Chondrocyte (in vitro differentiated cells): Measurements from ENCODE around the gene KLF15. TPM values are rescaled to one million over a fixed set of nuclear protein-coding genes. Genes with fewer than 3 reads are reported as not detected.

Experiments used
- DNase-seq: peaks from one replicate; pipeline ENCODE4 v3.0.0; 2021; ENCODE audit warnings: mixed read lengths, low spot score
- H3K27ac Mint-ChIP-seq: one replicate; pipeline ENCODE4 v1.8.0; 2021; ENCODE audit warnings: mild to moderate bottlenecking, moderate library complexity, mixed read lengths; ENCODE audit not compliant: unreplicated experiment
- H3K27me3 Mint-ChIP-seq: 2 replicates; pipeline ENCODE4 v1.8.0; 2021; ENCODE audit warnings: low read depth, mixed read lengths
- H3K36me3 Mint-ChIP-seq: 2 replicates; pipeline ENCODE4 v1.8.0; 2021; ENCODE audit warnings: low read depth, mixed read lengths
- H3K4me1 Mint-ChIP-seq: 2 replicates; pipeline ENCODE4 v1.8.0; 2021; ENCODE audit warnings: low read depth, mild to moderate bottlenecking, mixed read lengths
- H3K4me3 Mint-ChIP-seq: one replicate; pipeline ENCODE4 v1.8.0; 2021; ENCODE audit warnings: mild to moderate bottlenecking, moderate library complexity, mixed read lengths; ENCODE audit not compliant: unreplicated experiment
- H3K9me3 Mint-ChIP-seq: 2 replicates; pipeline ENCODE4 v1.8.0; 2021; ENCODE audit warnings: low read depth, mixed read lengths
- total RNA-seq: library from RNA; stranded (reverse); gene quantifications from 3 replicates; pipeline ENCODE4 v1.2.1, GENCODE V29; 2021
- TF ChIP-seq, protein P1 (sequence below): fragments of 200-600 bp; sonication (generic); IDR thresholded peaks from 2 replicates; pipeline ENCODE4 v1.5.0; 2021; ENCODE audit warnings: antibody characterized with exemption, mild to moderate bottlenecking, moderate library complexity

KLF15 gene
- total RNA-seq, 1 donor from 2014 or later = 1.3 TPM

DNA sequence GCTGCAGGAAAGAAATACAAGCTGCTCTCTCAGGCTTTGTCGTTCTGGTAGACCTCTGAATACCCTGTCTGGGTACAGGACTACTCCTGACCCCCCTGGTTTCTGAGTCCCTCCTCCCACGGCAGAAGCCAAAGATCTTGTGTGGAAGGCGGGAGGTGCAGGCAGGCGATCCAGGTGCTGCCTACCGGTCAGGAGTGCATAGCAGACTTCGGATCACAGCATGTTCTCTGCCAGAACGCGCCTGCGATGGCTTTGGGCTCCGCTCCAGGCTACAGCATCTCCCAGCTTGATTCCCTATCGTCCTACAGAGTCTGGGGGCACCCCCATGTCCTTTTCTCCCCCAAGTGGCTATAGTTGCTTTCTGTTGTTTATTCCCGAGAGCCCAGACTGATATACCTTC lies 35.0 kb upstream of the KLF15 start:
- Mint-ChIP-seq H3K36me3 (no peaks in the 10 kb centered on the region), H3K27ac (no peak overlapping the region), H3K9me3 (no peaks in the 10 kb centered on the region), H3K4me3 (no peak overlapping the region), H3K27me3 (peaks cover 27% of the 10 kb centered on the region), H3K4me1 (peaks cover 3% of the 10 kb centered on the region)
- TF ChIP-seq, protein P1, sequence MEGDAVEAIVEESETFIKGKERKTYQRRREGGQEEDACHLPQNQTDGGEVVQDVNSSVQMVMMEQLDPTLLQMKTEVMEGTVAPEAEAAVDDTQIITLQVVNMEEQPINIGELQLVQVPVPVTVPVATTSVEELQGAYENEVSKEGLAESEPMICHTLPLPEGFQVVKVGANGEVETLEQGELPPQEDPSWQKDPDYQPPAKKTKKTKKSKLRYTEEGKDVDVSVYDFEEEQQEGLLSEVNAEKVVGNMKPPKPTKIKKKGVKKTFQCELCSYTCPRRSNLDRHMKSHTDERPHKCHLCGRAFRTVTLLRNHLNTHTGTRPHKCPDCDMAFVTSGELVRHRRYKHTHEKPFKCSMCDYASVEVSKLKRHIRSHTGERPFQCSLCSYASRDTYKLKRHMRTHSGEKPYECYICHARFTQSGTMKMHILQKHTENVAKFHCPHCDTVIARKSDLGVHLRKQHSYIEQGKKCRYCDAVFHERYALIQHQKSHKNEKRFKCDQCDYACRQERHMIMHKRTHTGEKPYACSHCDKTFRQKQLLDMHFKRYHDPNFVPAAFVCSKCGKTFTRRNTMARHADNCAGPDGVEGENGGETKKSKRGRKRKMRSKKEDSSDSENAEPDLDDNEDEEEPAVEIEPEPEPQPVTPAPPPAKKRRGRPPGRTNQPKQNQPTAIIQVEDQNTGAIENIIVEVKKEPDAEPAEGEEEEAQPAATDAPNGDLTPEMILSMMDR = no peak
- DNase-seq = no peak

DNA sequence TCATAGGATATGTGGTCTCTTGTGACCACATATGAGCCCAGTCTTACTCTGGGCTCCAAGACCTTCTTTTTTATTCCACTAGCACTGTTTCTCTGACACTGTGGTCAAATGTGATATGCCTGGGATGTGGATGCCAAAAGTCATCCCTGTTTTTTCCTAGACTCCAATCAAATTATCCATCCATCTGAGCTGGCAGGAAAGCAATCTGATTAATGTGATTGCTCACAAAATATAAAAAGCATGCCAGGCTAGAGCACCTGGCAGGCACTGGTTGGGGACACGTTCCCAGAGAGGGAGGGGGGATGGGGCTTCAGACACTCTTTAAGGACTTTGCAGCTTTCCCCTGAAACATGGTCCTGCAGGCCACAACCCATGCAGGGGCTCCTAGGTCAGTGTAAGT lies 34.4 kb upstream of the KLF15 start:
- no peak overlapping the region for H3K27ac Mint-ChIP-seq
- H3K4me3 Mint-ChIP-seq = no peak overlapping the region
- H3K4me1 Mint-ChIP-seq = peaks cover 3% of the 10 kb centered on the region
- H3K36me3 Mint-ChIP-seq = no peaks in the 10 kb centered on the region
- no peak for DNase-seq
- peaks cover 27% of the 10 kb centered on the region for H3K27me3 Mint-ChIP-seq
- H3K9me3 Mint-ChIP-seq = no peaks in the 10 kb centered on the region
- TF ChIP-seq, protein P1 = no peak

DNA sequence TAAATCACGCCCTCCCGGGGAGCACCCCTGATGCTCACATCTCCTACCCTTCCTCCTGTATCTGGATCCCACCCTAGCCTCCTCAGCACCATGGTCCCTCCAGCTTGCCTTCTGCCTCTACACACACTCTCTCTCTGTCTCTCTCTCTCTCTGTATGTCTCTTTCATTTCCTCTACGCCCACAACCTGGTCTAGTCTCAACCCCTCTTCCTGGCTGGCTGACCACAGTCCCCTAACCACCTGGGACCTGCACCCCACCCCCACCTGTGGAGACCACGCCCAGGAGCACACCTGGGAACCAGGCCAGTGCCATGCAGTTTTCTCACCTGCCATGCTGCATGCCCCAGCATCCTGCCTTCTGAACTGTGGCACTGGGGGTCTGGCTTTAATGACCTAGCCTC lies 33.5 kb upstream of the KLF15 start:
- DNase-seq = no peak
- H3K27ac Mint-ChIP-seq = no peak overlapping the region
- TF ChIP-seq, protein P1 = no peak
- H3K9me3 Mint-ChIP-seq = no peaks in the 10 kb centered on the region
- H3K36me3 Mint-ChIP-seq = no peaks in the 10 kb centered on the region
- no peak overlapping the region for H3K4me3 Mint-ChIP-seq
- H3K27me3 Mint-ChIP-seq = peaks cover 27% of the 10 kb centered on the region
- H3K4me1 Mint-ChIP-seq = peaks cover 3% of the 10 kb centered on the region

DNA sequence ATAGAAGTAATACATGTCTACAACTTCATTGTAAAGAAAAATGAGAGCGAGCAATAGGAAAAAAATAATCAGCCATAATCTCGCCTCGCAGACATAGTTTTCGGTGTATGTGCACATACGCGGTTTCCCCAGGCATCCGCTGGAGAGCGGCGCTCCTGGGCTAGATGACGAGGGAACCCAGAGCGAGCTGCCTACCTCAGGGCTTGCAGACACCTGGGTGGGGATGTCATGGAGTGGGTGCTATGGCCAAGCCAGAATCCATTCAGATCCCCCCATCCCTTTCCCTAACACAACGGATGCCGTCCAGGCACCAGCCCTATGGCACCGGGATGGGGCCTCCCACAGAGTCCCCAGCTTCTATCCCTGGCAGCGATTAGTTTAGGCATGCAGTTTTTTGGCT lies 33.0 kb upstream of the KLF15 start:
- DNase-seq = no peak
- H3K4me1 Mint-ChIP-seq = peaks cover 3% of the 10 kb centered on the region
- H3K9me3 Mint-ChIP-seq = no peaks in the 10 kb centered on the region
- H3K27me3 Mint-ChIP-seq = peaks cover 24% of the 10 kb centered on the region
- no peak overlapping the region for H3K27ac Mint-ChIP-seq
- no peak overlapping the region for H3K4me3 Mint-ChIP-seq
- TF ChIP-seq, protein P1 = no peak
- H3K36me3 Mint-ChIP-seq = no peaks in the 10 kb centered on the region

DNA sequence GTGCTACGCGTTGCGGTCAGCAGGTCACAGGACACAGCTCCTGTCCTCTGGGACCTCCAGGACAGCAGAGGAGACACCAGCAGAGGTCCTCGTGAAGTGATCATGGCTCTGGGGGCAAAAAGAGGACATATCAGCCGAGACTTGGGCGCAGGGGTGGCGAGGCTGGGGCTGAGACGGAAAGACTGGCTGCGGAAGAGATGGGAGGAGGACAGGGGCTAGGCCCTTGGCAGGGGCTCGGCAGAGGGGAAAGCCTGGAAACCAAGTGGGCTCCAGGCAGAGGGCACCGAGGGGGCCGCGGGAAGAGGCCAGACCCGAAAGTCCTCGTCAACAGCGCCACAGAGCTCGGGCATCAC lies 32.6 kb upstream of the KLF15 start:
- DNase-seq = no peak
- peak overlapping the region; percentile 64 for H3K4me3 Mint-ChIP-seq
- H3K9me3 Mint-ChIP-seq = no peaks in the 10 kb centered on the region
- H3K27ac Mint-ChIP-seq = no peak overlapping the region
- H3K4me1 Mint-ChIP-seq = peaks cover 3% of the 10 kb centered on the region
- TF ChIP-seq, protein P1 = no peak
- peaks cover 27% of the 10 kb centered on the region for H3K27me3 Mint-ChIP-seq
- no peaks in the 10 kb centered on the region for H3K36me3 Mint-ChIP-seq
